IPS-20b (cell line): ENCODE results near the gene KLHL12.

Experiments used
- H3K27ac ChIP-seq: one replicate; pipeline ENCODE4 v1.5.1; 2013; ENCODE audit warnings: low read length
- H3K27me3 ChIP-seq: 2 replicates; pipeline ENCODE4 v1.6.1; 2013; ENCODE audit warnings: mild to moderate bottlenecking, low read length, inconsistent platforms; ENCODE audit not compliant: insufficient read depth
- H3K36me3 ChIP-seq: 2 replicates; pipeline ENCODE4 v1.6.1; 2013; ENCODE audit warnings: low read depth, mild to moderate bottlenecking, inconsistent platforms, low read length, moderate library complexity; ENCODE audit not compliant: insufficient read depth
- H3K4me1 ChIP-seq: 2 replicates; pipeline ENCODE4 v1.6.1; 2013; ENCODE audit warnings: mild to moderate bottlenecking, control low read depth, inconsistent platforms, low read length, moderate library complexity; ENCODE audit not compliant: insufficient read depth
- H3K4me3 ChIP-seq: 2 replicates; pipeline ENCODE4 v1.5.1; 2013; ENCODE audit warnings: mild to moderate bottlenecking, low read length, inconsistent platforms
- H3K9ac ChIP-seq: 2 replicates; pipeline ENCODE4 v1.6.1; 2013; ENCODE audit warnings: low read depth, mild to moderate bottlenecking, inconsistent platforms, low read length, moderate library complexity
- H3K9me3 ChIP-seq: 2 replicates; pipeline ENCODE4 v1.6.1; 2013; ENCODE audit warnings: mild to moderate bottlenecking, low read depth, low read length, inconsistent platforms; ENCODE audit not compliant: insufficient read depth

The KLHL12 gene

DNA sequence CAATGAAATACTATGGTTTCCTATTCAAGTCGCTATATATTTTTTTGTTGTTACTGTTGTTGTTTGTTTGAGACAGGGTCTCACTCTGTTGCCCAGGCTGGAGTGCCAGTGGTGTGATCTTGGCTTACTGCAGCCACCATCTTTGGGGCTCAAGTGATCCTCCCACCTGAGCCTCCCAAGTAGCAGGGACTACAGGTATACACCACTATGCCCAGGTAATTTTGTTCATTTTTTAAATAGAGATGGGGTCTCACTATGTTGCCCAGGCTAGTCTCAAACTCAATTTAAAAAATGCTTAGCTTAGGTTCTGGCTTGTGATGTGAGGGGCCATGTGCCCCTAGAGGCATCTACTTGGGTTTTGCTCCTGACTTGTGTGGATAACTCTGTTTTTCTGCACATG, 47.9 kb downstream of the KLHL12 start:
- Histone ChIP-seq H3K4me3 (no peak overlapping the region), H3K9ac (no peak overlapping the region), H3K27ac (no peak overlapping the region), H3K27me3 (no peaks in the 10 kb centered on the region), H3K9me3 (no peaks in the 10 kb centered on the region), H3K4me1 (no peaks in the 10 kb centered on the region), H3K36me3 (peaks cover 21% of the 10 kb centered on the region)

DNA sequence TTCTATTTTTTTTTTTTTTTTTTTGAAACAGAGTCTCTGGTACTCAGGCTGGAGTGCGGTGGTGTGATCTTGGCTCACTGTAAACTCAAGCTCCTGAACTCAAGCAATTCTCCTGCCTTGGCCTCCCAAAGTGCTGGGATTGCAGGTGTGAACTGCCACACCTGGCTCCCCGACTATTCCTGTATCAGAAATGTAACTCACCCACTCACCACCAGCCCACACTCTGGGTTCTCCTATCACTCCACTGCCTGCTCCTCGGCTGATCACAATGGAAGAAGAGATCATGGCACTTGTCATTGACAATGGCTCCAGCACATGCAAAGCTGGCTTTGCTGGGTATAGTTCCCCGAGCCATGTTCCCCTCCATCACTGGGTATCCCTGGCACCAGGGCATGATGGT, 54.0 kb downstream of the KLHL12 start:
- Histone ChIP-seq H3K27ac (no peak overlapping the region), H3K36me3 (0 out of 2 replicates have a peak, but pooled peaks cover 6% of the 10 kb centered on the region), H3K4me1 (no peaks in the 10 kb centered on the region), H3K27me3 (no peaks in the 10 kb centered on the region), H3K4me3 (no peak overlapping the region), H3K9me3 (no peaks in the 10 kb centered on the region), H3K9ac (no peak overlapping the region)

DNA sequence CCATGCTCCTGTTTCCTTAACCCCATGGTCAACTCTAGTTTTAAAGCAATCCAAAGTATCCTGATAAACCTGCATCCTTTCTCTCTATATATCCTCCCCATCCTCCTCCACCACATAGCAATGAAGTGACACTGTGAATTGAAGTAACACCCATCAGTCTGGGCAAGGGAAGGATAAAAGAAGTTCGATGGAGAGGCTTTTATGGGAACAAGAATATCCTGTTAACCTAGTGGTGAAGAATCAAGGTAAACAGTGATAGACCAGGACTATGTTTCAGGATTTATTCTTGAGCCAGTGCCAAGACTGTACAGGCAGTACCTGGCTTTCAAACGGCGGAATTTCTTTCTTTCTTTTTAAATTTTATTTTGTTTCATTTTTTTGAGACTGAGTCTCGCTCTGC, 55.7 kb downstream of the KLHL12 start:
- no peaks in the 10 kb centered on the region for H3K4me1 ChIP-seq
- no peak overlapping the region for H3K9ac ChIP-seq
- H3K27ac ChIP-seq: no peak overlapping the region
- H3K27me3 ChIP-seq: no peaks in the 10 kb centered on the region
- 0 out of 2 replicates have a peak, but pooled peaks cover 6% of the 10 kb centered on the region for H3K36me3 ChIP-seq
- H3K4me3 ChIP-seq: no peak overlapping the region
- no peaks in the 10 kb centered on the region for H3K9me3 ChIP-seq

GRCh38 chr1:202862679-202863560, 64.1 kb downstream of the KLHL12 start:
- peaks cover 2% of the 10 kb centered on the region for H3K4me1 ChIP-seq
- H3K27ac ChIP-seq: no peak overlapping the region
- peaks cover 12% of the 10 kb centered on the region for H3K36me3 ChIP-seq
- H3K4me3 ChIP-seq: peak overlapping the region; percentile 94; the same call in 1 of the 2 replicates
- no peak overlapping the region for H3K9ac ChIP-seq
- H3K9me3 ChIP-seq: no peaks in the 10 kb centered on the region
- H3K27me3 ChIP-seq: no peaks in the 10 kb centered on the region

GRCh38 chr1:202861420-202862132, 65.5 kb downstream of the KLHL12 start:
- peak overlapping the region; percentile 93; the same call in 1 of the 2 replicates for H3K9ac ChIP-seq

DNA sequence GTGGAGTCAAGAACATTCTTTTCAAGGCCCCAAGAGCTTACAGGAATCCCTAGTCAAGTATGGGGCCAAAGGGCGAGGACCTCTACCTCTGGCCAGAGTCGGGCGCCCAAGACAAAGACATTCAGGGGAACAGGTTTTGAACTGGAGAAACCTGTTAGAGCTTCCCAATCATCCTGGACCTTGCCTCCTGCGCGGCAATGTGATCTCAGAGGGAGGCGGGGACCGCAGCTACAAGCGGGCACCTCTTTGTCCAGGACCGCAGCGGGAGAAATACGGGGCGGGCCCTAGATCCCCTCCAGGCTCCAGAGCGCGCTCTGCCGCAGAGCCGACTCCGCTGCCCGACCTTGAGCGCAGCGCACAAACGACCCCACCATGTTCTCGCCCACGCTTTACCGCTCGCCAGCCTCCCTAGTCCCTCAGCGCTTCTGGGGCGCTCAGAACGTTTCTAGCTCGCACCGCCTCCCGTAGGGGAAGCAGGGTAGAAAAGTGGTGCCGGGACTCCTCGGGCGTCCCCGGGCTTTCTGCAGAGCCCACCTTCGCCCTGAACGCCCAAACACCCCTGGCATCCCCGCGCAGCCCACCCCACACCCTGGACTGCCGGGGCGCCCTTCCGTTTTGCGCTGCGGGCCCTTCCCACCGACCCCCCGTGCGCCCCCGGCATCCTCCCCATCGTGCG, 66.2 kb downstream of the KLHL12 start:
- Histone ChIP-seq H3K4me3 (peak overlapping the region; percentile 94), H3K27me3 (no peaks in the 10 kb centered on the region), H3K4me1 (peaks cover 2% of the 10 kb centered on the region), H3K36me3 (peaks cover 32% of the 10 kb centered on the region), H3K27ac (peak overlapping the region; percentile 48), H3K9me3 (no peaks in the 10 kb centered on the region), H3K9ac (peak overlapping the region; percentile 93)

More at GRCh38 chr1:202861420-202862132, 65.5 kb downstream of the KLHL12 start:
- Histone ChIP-seq H3K9me3 (no peaks in the 10 kb centered on the region), H3K4me3 (peak overlapping the region; percentile 94), H3K36me3 (peaks cover 25% of the 10 kb centered on the region), H3K27me3 (no peaks in the 10 kb centered on the region), H3K27ac (peak overlapping the region; percentile 48), H3K4me1 (peaks cover 2% of the 10 kb centered on the region)

DNA sequence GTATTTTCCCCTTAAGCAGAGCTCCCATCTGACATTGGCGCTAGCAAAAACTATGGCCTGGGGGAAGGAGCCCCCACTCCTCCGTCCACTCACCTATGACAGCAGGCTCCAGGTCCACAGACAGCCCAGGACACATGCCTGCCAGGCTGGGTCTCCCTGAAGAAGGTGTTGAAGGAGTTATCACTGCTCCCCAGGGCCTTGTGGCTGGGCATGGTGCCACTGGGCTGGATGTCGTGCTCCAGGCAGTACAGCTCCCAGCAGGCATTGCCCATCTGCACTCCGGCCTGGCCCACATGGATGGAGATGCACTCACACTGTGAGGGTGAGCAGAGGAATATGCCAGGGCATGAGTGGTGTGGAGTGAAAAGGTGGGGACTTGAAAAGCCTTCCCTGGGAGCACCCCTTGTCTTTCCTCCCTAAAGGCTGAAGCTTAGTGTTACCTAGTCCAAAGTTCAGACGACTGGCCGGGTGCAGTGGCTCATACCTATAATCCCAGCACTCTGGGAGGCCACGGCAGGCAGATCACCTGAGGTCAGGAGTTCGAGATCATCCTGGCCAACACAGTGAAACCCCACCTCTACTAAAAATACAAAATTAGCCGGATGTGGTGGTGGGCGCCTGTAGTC, 68.1 kb downstream of the KLHL12 start:
- Histone ChIP-seq H3K27ac (no peak overlapping the region), H3K4me1 (peaks cover 2% of the 10 kb centered on the region), H3K9ac (no peak overlapping the region), H3K27me3 (no peaks in the 10 kb centered on the region), H3K4me3 (no peak overlapping the region), H3K9me3 (no peaks in the 10 kb centered on the region), H3K36me3 (peaks cover 47% of the 10 kb centered on the region)

- H3K9ac ChIP-seq: no peak overlapping the region
- no peak overlapping the region for H3K27ac ChIP-seq
- no peak overlapping the region for H3K4me3 ChIP-seq
These were observed 68.7 kb downstream of the KLHL12 start for GRCh38 chr1:202858331-202858730.

GRCh38 chr1:202857136-202857610, 69.9 kb downstream of the KLHL12 start:
- Histone ChIP-seq H3K4me3 (no peak overlapping the region), H3K27ac (no peak overlapping the region), H3K27me3 (no peaks in the 10 kb centered on the region), H3K36me3 (peaks cover 56% of the 10 kb centered on the region), H3K4me1 (peaks cover 2% of the 10 kb centered on the region; the same call in 1 of the 2 replicates), H3K9me3 (no peaks in the 10 kb centered on the region), H3K9ac (no peak overlapping the region)

More at GRCh38 chr1:202858331-202858730, 68.7 kb downstream of the KLHL12 start:
- H3K9me3 ChIP-seq: no peaks in the 10 kb centered on the region
- H3K4me1 ChIP-seq: peaks cover 2% of the 10 kb centered on the region
- H3K36me3 ChIP-seq: peaks cover 47% of the 10 kb centered on the region
- no peaks in the 10 kb centered on the region for H3K27me3 ChIP-seq

DNA sequence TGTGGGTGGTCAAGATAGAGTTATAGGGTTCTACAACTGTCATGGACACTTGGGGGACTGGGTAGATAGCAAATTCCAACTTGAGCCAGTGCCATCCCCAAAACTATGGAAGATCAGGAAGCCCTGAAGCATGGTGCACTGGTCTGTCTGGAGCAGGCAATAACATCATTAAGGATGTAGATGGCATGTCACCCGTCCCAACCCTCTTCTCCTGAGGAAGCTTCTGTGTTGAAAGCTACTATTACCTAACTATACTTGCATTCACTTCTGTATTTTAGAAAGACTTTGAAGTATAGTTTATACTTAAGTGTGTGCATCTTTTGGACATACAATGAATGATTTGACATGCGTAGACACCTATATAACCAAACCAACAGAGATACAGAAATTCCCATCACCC, 71.0 kb downstream of the KLHL12 start:
- H3K36me3 ChIP-seq: peaks cover 65% of the 10 kb centered on the region
- no peak overlapping the region for H3K9ac ChIP-seq
- H3K27ac ChIP-seq: no peak overlapping the region
- H3K4me3 ChIP-seq: no peak overlapping the region
- no peaks in the 10 kb centered on the region for H3K9me3 ChIP-seq
- H3K27me3 ChIP-seq: no peaks in the 10 kb centered on the region
- peaks cover 2% of the 10 kb centered on the region; the same call in 1 of the 2 replicates for H3K4me1 ChIP-seq

DNA sequence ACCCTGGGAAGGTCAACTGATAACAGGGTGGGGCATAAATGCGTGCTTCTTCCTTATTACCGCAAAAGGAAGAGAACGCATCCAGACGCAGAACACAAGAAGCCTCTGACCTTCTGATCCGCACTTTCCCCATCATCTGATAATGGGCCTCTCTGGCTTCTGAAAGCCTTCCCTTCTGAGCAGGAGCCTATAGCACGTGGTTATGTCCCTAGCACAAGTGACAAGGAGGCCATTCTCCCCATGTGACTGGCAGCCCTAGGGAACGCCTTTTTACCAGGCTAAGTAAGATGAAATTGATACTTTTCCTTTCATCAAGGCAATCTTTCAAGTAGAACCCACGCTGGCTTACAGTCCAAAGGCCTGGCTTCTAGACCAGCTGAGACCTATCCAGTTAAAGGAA, 72.2 kb downstream of the KLHL12 start:
- H3K9me3 ChIP-seq: no peaks in the 10 kb centered on the region
- no peak overlapping the region for H3K9ac ChIP-seq
- H3K4me1 ChIP-seq: no peaks in the 10 kb centered on the region
- no peak overlapping the region for H3K4me3 ChIP-seq
- no peak overlapping the region for H3K27ac ChIP-seq
- H3K36me3 ChIP-seq: peaks cover 73% of the 10 kb centered on the region
- H3K27me3 ChIP-seq: no peaks in the 10 kb centered on the region
